Cortex of kidney (tissue), 1 donor: Measurements from ENCODE around the gene PRKAA1.
"Not testable (repeated sequence)": the region's sequence is repeated elsewhere in the genome, so short reads cannot be mapped to it uniquely, and the experiment has no call there.

ENCODE experiments used
- DNase-seq: peaks from one replicate; lab custom pipeline; 2025; lab: John Stamatoyannopoulos, UW

PRKAA1 gene

GRCh38 chr5:40733434-40733833 lies 64.7 kb downstream of the PRKAA1 start:
- no peak for DNase-seq

- not testable (repeated sequence) for DNase-seq
These were observed 75.7 kb downstream of the PRKAA1 start for GRCh38 chr5:40722497-40722911.

GRCh38 chr5:40720069-40720468 lies 78.1 kb downstream of the PRKAA1 start:
- no peak for DNase-seq

GRCh38 chr5:40717281-40717680 lies 80.9 kb downstream of the PRKAA1 start:
- no peak for DNase-seq

GRCh38 chr5:40716590-40716989 lies 81.6 kb downstream of the PRKAA1 start:
- no peak for DNase-seq

- no peak for DNase-seq
These were observed 82.2 kb downstream of the PRKAA1 start for GRCh38 chr5:40716000-40716399.

GRCh38 chr5:40714001-40714400 lies 84.2 kb downstream of the PRKAA1 start:
- DNase-seq, result no peak

- DNase-seq, result not testable (repeated sequence)
These were observed 87.6 kb downstream of the PRKAA1 start for GRCh38 chr5:40710575-40710974.
